Stimulated activated CD4-positive, alpha-beta T cell treated with anti-CD3 and anti-CD28 coated beads, Interleukin-15, amount 100 ng/mL, for 1 hour (primary cell): ENCODE measurements around the gene PCDHB8.
"Not testable (repeated sequence)": the region's sequence is repeated elsewhere in the genome, so short reads cannot be mapped to it uniquely, and the experiment has no call there.

ENCODE experiments used
- DNase-seq, 2 donors: peaks; one replicate each; pipeline ENCODE4 v3.0.0-alpha.2; 2020; ENCODE audit warnings: low read depth in 1 of 2, low spot score in 1 of 2

PCDHB8 gene

GRCh38 chr5:141225421-141225820, 47.8 kb downstream of the PCDHB8 start:
- DNase-seq, result not testable (repeated sequence)
